Measurements from ENCODE around the gene AMDHD2. TPM values are rescaled to one million over a fixed set of nuclear protein-coding genes. Genes with fewer than 3 reads are reported as not detected.

Gene AMDHD2
- total and polyA plus RNA-seq, 2 of the 13 experiments (the other 11 are each of a cell fraction or from before 2014, with no cell fraction given) = 33.5 to 39.1 TPM

DNA sequence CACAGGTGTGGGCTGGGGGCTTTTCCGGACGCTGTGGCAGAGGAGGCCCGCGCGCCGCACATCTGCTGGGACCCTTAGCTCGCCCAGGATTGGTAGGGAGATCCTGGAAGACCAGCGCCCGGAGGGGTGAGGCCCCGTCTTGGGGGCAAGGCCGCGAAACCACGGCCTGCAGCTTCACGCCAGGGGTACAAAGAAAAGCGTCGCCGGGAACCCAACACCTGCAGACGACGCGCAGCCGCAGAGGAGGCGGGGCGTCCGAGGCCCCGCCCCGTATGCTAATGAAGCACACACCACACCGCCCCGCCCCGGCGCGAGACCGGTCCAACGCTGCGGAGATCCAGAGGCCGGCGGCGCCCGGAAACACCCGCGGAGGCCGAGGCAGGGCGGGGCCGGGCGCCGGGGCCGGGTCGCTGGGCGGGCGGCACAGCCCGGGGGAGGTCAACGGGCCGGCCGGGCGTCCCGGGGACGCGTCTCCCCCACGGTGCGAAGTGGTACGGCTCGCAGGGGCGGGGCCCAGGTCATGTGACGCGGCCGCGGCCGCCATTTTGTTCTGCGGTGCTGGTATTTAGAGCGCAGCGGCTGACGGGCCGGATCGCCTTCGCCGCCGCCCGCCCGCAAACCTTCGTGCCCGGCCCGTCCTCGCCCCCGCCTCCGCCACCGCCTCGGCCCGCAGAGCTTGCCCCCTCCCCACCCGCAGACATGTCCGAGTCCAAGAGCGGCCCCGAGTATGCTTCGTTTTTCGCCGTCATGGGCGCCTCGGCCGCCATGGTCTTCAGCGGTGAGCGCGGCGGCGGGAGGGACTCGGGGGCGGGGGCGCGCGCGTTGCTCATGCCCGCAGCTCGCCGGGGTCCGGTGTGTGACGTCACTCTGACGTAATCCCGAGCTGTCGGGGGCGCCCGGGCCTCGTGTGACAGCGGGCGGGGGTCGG is 6.5 kb upstream of the AMDHD2 start, which contains the start of gene ATP6V0C (continued):
- TF ChIP-seq MYNN (CRISPR knock-in tag; IDR thresholded peaks at IDR 0.05; ENCODE audit: low read depth) (no peak), RFX5 (IDR thresholded peaks at IDR 0.05; ENCODE audit: low read depth, low read length) (no peak), ZNF350 (CRISPR knock-in tag; IDR thresholded peaks at IDR 0.05; ENCODE audit: borderline replicate concordance, low read depth) (no peak; the same call in 1 of the 2 replicates), KLF12 (CRISPR knock-in tag; IDR thresholded peaks at IDR 0.05; ENCODE audit: borderline replicate concordance) (0 out of 2 replicates have a peak, but pooled peaks have one; percentile 80), ZNF672 (CRISPR knock-in tag; IDR thresholded peaks at IDR 0.05) (no peak), REL (CRISPR knock-in tag; conservative IDR thresholded peaks at IDR 0.05) (0 out of 2 replicates have a peak, but pooled peaks have one; percentile 18), NFYC (CRISPR knock-in tag; IDR thresholded peaks at IDR 0.05) (no peak), ZNF567 (CRISPR knock-in tag; IDR thresholded peaks at IDR 0.05; ENCODE audit: borderline replicate concordance) (0 out of 2 replicates have a peak, but pooled peaks have one; percentile 9), SMARCE1 (IDR thresholded peaks at IDR 0.05; ENCODE audit: borderline replicate concordance) (no peak), ZNF674 (CRISPR knock-in tag; IDR thresholded peaks at IDR 0.05; ENCODE audit: low read depth) (no peak), TBX2 (CRISPR knock-in tag; IDR thresholded peaks at IDR 0.05; ENCODE audit: borderline replicate concordance) (peak; percentile 45; the same call in 1 of the 2 replicates), ZNF224 (CRISPR knock-in tag; IDR thresholded peaks at IDR 0.05) (no peak), ZNF337 (CRISPR knock-in tag; IDR thresholded peaks at IDR 0.05; ENCODE audit: borderline replicate concordance, low read depth) (no peak), CBFB (CRISPR knock-in tag; IDR thresholded peaks at IDR 0.05) (peak; percentile 54; the same call in 1 of the 2 replicates), ZNF367 (CRISPR knock-in tag; IDR thresholded peaks at IDR 0.05; ENCODE audit: borderline replicate concordance) (peak; percentile 32; the same call in 1 of the 2 replicates)
- TF ChIP-seq, protein P1, sequence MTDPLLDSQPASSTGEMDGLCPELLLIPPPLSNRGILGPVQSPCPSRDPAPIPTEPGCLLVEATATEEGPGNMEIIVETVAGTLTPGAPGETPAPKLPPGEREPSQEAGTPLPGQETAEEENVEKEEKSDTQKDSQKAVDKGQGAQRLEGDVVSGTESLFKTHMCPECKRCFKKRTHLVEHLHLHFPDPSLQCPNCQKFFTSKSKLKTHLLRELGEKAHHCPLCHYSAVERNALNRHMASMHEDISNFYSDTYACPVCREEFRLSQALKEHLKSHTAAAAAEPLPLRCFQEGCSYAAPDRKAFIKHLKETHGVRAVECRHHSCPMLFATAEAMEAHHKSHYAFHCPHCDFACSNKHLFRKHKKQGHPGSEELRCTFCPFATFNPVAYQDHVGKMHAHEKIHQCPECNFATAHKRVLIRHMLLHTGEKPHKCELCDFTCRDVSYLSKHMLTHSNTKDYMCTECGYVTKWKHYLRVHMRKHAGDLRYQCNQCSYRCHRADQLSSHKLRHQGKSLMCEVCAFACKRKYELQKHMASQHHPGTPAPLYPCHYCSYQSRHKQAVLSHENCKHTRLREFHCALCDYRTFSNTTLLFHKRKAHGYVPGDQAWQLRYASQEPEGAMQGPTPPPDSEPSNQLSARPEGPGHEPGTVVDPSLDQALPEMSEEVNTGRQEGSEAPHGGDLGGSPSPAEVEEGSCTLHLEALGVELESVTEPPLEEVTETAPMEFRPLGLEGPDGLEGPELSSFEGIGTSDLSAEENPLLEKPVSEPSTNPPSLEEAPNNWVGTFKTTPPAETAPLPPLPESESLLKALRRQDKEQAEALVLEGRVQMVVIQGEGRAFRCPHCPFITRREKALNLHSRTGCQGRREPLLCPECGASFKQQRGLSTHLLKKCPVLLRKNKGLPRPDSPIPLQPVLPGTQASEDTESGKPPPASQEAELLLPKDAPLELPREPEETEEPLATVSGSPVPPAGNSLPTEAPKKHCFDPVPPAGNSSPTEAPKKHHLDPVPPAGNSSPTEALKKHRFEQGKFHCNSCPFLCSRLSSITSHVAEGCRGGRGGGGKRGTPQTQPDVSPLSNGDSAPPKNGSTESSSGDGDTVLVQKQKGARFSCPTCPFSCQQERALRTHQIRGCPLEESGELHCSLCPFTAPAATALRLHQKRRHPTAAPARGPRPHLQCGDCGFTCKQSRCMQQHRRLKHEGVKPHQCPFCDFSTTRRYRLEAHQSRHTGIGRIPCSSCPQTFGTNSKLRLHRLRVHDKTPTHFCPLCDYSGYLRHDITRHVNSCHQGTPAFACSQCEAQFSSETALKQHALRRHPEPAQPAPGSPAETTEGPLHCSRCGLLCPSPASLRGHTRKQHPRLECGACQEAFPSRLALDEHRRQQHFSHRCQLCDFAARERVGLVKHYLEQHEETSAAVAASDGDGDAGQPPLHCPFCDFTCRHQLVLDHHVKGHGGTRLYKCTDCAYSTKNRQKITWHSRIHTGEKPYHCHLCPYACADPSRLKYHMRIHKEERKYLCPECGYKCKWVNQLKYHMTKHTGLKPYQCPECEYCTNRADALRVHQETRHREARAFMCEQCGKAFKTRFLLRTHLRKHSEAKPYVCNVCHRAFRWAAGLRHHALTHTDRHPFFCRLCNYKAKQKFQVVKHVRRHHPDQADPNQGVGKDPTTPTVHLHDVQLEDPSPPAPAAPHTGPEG (CRISPR knock-in tag; IDR thresholded peaks at IDR 0.05) = peak; percentile 95
- TF ChIP-seq, protein P2, sequence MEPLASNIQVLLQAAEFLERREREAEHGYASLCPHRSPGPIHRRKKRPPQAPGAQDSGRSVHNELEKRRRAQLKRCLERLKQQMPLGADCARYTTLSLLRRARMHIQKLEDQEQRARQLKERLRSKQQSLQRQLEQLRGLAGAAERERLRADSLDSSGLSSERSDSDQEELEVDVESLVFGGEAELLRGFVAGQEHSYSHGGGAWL (CRISPR knock-in tag; IDR thresholded peaks at IDR 0.05) = 0 out of 2 replicates have a peak, but pooled peaks have one; percentile 24
- TF ChIP-seq, protein P3, sequence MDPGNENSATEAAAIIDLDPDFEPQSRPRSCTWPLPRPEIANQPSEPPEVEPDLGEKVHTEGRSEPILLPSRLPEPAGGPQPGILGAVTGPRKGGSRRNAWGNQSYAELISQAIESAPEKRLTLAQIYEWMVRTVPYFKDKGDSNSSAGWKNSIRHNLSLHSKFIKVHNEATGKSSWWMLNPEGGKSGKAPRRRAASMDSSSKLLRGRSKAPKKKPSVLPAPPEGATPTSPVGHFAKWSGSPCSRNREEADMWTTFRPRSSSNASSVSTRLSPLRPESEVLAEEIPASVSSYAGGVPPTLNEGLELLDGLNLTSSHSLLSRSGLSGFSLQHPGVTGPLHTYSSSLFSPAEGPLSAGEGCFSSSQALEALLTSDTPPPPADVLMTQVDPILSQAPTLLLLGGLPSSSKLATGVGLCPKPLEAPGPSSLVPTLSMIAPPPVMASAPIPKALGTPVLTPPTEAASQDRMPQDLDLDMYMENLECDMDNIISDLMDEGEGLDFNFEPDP (CRISPR knock-in tag; conservative IDR thresholded peaks at IDR 0.05) = no peak
- TF ChIP-seq, protein P4, sequence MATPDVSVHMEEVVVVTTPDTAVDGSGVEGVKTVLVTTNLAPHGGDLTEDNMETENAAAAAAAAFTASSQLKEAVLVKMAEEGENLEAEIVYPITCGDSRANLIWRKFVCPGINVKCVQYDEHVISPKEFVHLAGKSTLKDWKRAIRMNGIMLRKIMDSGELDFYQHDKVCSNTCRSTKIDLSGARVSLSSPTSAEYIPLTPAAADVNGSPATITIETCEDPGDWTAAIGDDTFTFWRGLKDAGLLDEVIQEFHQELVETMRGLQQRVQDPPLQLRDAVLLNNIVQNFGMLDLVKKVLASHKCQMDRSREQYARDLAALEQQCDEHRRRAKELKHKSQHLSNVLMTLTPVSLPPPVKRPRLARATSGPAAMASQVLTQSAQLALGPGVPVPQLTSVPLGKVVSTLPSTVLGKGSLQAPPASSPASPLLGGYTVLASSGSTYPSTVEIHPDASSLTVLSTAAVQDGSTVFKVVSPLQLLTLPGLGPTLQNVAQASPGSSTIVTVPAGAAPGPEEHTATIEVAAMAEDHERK (CRISPR knock-in tag; IDR thresholded peaks at IDR 0.05; ENCODE audit: low read depth) = no peak
